ENCODE measurements around the gene ZNF148. TPM values are rescaled to one million over a fixed set of nuclear protein-coding genes. Genes with fewer than 3 reads are reported as not detected.
A peak's percentile ranks its signal among the peaks of the same experiment; 100 is the strongest.
"Not testable (repeated sequence)": the region's sequence is repeated elsewhere in the genome, so short reads cannot be mapped to it uniquely, and the experiment has no call there.

ZNF148 gene
- polyA plus RNA-seq, 2 donors, result 2.6 to 3.6 TPM

- Histone ChIP-seq H3K36me3 (ENCODE audit: control insufficient read depth in 2 of 2, insufficient read depth in 2 of 2, low read length in 1 of 2) (no peaks in the 10 kb centered on the region), H3K27me3 (ENCODE audit: control insufficient read depth in 1 of 2, insufficient read depth in 2 of 2, low read length in 2 of 2) (no peaks in the 10 kb centered on the region), H3K4me3 (ENCODE audit: low read depth in 1 of 2, low read length in 2 of 2) (no peak overlapping the region), H3K4me1 (ENCODE audit: control insufficient read depth in 2 of 2, insufficient read depth in 2 of 2, low read length in 1 of 2) (no peaks in the 10 kb centered on the region), H3K27ac (ENCODE audit: low read depth in 2 of 2, low read length in 1 of 2) (no peak overlapping the region), H3K9me3 (ENCODE audit: control insufficient read depth in 2 of 2, insufficient read depth in 1 of 2, low read depth in 1 of 2, low read length in 1 of 2) (no peaks in the 10 kb centered on the region)
- WGBS, 2 donors, result 45 to 67% methylated on average over 1 of the region's 1 CpG
These were observed 26.3 kb upstream of the ZNF148 start for GRCh38 chr3:125401402-125401801.

- Histone ChIP-seq H3K36me3 (ENCODE audit: control insufficient read depth in 2 of 2, insufficient read depth in 2 of 2, low read length in 1 of 2) (no peaks in the 10 kb centered on the region), H3K4me1 (ENCODE audit: control insufficient read depth in 2 of 2, insufficient read depth in 2 of 2, low read length in 1 of 2) (no peaks in the 10 kb centered on the region), H3K27ac (ENCODE audit: low read depth in 2 of 2, low read length in 1 of 2) (no peak overlapping the region), H3K4me3 (ENCODE audit: low read depth in 1 of 2, low read length in 2 of 2) (no peak overlapping the region), H3K27me3 (ENCODE audit: control insufficient read depth in 1 of 2, insufficient read depth in 2 of 2, low read length in 2 of 2) (no peaks in the 10 kb centered on the region), H3K9me3 (ENCODE audit: control insufficient read depth in 2 of 2, insufficient read depth in 1 of 2, low read depth in 1 of 2, low read length in 1 of 2) (no peaks in the 10 kb centered on the region)
- 24 to 28% methylated on average over 1 of the region's 1 CpG for WGBS, 2 donors
These were observed 23.8 kb upstream of the ZNF148 start for GRCh38 chr3:125398952-125399351.

GRCh38 chr3:125395091-125395490, 20.0 kb upstream of the ZNF148 start:
- Histone ChIP-seq H3K4me1 (ENCODE audit: control insufficient read depth in 2 of 2, insufficient read depth in 2 of 2, low read length in 1 of 2) (no peaks in the 10 kb centered on the region), H3K36me3 (ENCODE audit: control insufficient read depth in 2 of 2, insufficient read depth in 2 of 2, low read length in 1 of 2) (no peaks in the 10 kb centered on the region), H3K4me3 (ENCODE audit: low read depth in 1 of 2, low read length in 2 of 2) (no peak overlapping the region), H3K27me3 (ENCODE audit: control insufficient read depth in 1 of 2, insufficient read depth in 2 of 2, low read length in 2 of 2) (no peaks in the 10 kb centered on the region), H3K9me3 (ENCODE audit: control insufficient read depth in 2 of 2, insufficient read depth in 1 of 2, low read depth in 1 of 2, low read length in 1 of 2) (no peaks in the 10 kb centered on the region), H3K27ac (ENCODE audit: low read depth in 2 of 2, low read length in 1 of 2) (peak overlapping the region in 1 of 2 donors; percentile 9)
- WGBS, 2 donors, result 49 to 60% methylated on average over 2 of the region's 2 CpGs

- WGBS, 2 donors, result 85 to 86% methylated on average over 3 of the region's 3 CpGs
- Histone ChIP-seq H3K36me3 (ENCODE audit: control insufficient read depth in 2 of 2, insufficient read depth in 2 of 2, low read length in 1 of 2) (no peaks in the 10 kb centered on the region), H3K27ac (ENCODE audit: low read depth in 2 of 2, low read length in 1 of 2) (no peak overlapping the region), H3K27me3 (ENCODE audit: control insufficient read depth in 1 of 2, insufficient read depth in 2 of 2, low read length in 2 of 2) (no peaks in the 10 kb centered on the region), H3K4me3 (ENCODE audit: low read depth in 1 of 2, low read length in 2 of 2) (no peak overlapping the region), H3K4me1 (ENCODE audit: control insufficient read depth in 2 of 2, insufficient read depth in 2 of 2, low read length in 1 of 2) (no peaks in the 10 kb centered on the region), H3K9me3 (ENCODE audit: control insufficient read depth in 2 of 2, insufficient read depth in 1 of 2, low read depth in 1 of 2, low read length in 1 of 2) (no peaks in the 10 kb centered on the region)
These were observed 19.3 kb upstream of the ZNF148 start for GRCh38 chr3:125394406-125394805.

- no peaks in the 10 kb centered on the region for H3K9me3 ChIP-seq (ENCODE audit: control insufficient read depth in 2 of 2, insufficient read depth in 1 of 2, low read depth in 1 of 2, low read length in 1 of 2)
- no peak overlapping the region for H3K27ac ChIP-seq (ENCODE audit: low read depth in 2 of 2, low read length in 1 of 2)
- H3K4me3 ChIP-seq (ENCODE audit: low read depth in 1 of 2, low read length in 2 of 2), result no peak overlapping the region
- H3K36me3 ChIP-seq (ENCODE audit: control insufficient read depth in 2 of 2, insufficient read depth in 2 of 2, low read length in 1 of 2), result no peaks in the 10 kb centered on the region
- H3K27me3 ChIP-seq (ENCODE audit: control insufficient read depth in 1 of 2, insufficient read depth in 2 of 2, low read length in 2 of 2), result no peaks in the 10 kb centered on the region
- 81 to 86% methylated on average over 7 of the region's 7 CpGs for WGBS, 2 donors
- no peaks in the 10 kb centered on the region for H3K4me1 ChIP-seq (ENCODE audit: control insufficient read depth in 2 of 2, insufficient read depth in 2 of 2, low read length in 1 of 2)
These were observed 14.2 kb upstream of the ZNF148 start for GRCh38 chr3:125389282-125389681.

- not testable (repeated sequence) for H3K36me3 ChIP-seq (ENCODE audit: control insufficient read depth in 2 of 2, insufficient read depth in 2 of 2, low read length in 1 of 2); H3K4me1 ChIP-seq (ENCODE audit: control insufficient read depth in 2 of 2, insufficient read depth in 2 of 2, low read length in 1 of 2); H3K27ac ChIP-seq (ENCODE audit: low read depth in 2 of 2, low read length in 1 of 2); H3K27me3 ChIP-seq (ENCODE audit: control insufficient read depth in 1 of 2, insufficient read depth in 2 of 2, low read length in 2 of 2); H3K9me3 ChIP-seq (ENCODE audit: control insufficient read depth in 2 of 2, insufficient read depth in 1 of 2, low read depth in 1 of 2, low read length in 1 of 2); H3K4me3 ChIP-seq (ENCODE audit: low read depth in 1 of 2, low read length in 2 of 2)
- WGBS, 2 donors, result 82 to 85% methylated on average over 5 of the region's 5 CpGs
These were observed 13.2 kb upstream of the ZNF148 start for GRCh38 chr3:125388369-125388768.

GRCh38 chr3:125386811-125387210, 11.7 kb upstream of the ZNF148 start:
- no peak overlapping the region for H3K4me3 ChIP-seq (ENCODE audit: low read depth in 1 of 2, low read length in 2 of 2)
- no peaks in the 10 kb centered on the region for H3K4me1 ChIP-seq (ENCODE audit: control insufficient read depth in 2 of 2, insufficient read depth in 2 of 2, low read length in 1 of 2)
- no peaks in the 10 kb centered on the region for H3K27me3 ChIP-seq (ENCODE audit: control insufficient read depth in 1 of 2, insufficient read depth in 2 of 2, low read length in 2 of 2)
- H3K36me3 ChIP-seq (ENCODE audit: control insufficient read depth in 2 of 2, insufficient read depth in 2 of 2, low read length in 1 of 2), result no peaks in the 10 kb centered on the region
- H3K9me3 ChIP-seq (ENCODE audit: control insufficient read depth in 2 of 2, insufficient read depth in 1 of 2, low read depth in 1 of 2, low read length in 1 of 2), result no peaks in the 10 kb centered on the region
- 71 to 83% methylated on average over 4 of the region's 4 CpGs for WGBS, 2 donors
- H3K27ac ChIP-seq (ENCODE audit: low read depth in 2 of 2, low read length in 1 of 2), result no peak overlapping the region

- 40 to 55% methylated on average over 5 of the region's 5 CpGs for WGBS, 2 donors
- Histone ChIP-seq H3K27me3 (ENCODE audit: control insufficient read depth in 1 of 2, insufficient read depth in 2 of 2, low read length in 2 of 2) (no peaks in the 10 kb centered on the region), H3K36me3 (ENCODE audit: control insufficient read depth in 2 of 2, insufficient read depth in 2 of 2, low read length in 1 of 2) (no peaks in the 10 kb centered on the region), H3K4me1 (ENCODE audit: control insufficient read depth in 2 of 2, insufficient read depth in 2 of 2, low read length in 1 of 2) (no peaks in the 10 kb centered on the region), H3K4me3 (ENCODE audit: low read depth in 1 of 2, low read length in 2 of 2) (no peak overlapping the region), H3K27ac (ENCODE audit: low read depth in 2 of 2, low read length in 1 of 2) (no peak overlapping the region), H3K9me3 (ENCODE audit: control insufficient read depth in 2 of 2, insufficient read depth in 1 of 2, low read depth in 1 of 2, low read length in 1 of 2) (no peaks in the 10 kb centered on the region)
These were observed 8.6 kb upstream of the ZNF148 start for GRCh38 chr3:125383744-125384143.

GRCh38 chr3:125382298-125382697, 7.2 kb upstream of the ZNF148 start:
- H3K4me1 ChIP-seq (ENCODE audit: control insufficient read depth in 2 of 2, insufficient read depth in 2 of 2, low read length in 1 of 2), result no peaks in the 10 kb centered on the region
- WGBS, 2 donors, result 52 to 61% methylated on average over 1 of the region's 1 CpG
- H3K27me3 ChIP-seq (ENCODE audit: control insufficient read depth in 1 of 2, insufficient read depth in 2 of 2, low read length in 2 of 2), result no peaks in the 10 kb centered on the region
- no peak overlapping the region for H3K27ac ChIP-seq (ENCODE audit: low read depth in 2 of 2, low read length in 1 of 2)
- H3K9me3 ChIP-seq (ENCODE audit: control insufficient read depth in 2 of 2, insufficient read depth in 1 of 2, low read depth in 1 of 2, low read length in 1 of 2), result no peaks in the 10 kb centered on the region
- no peaks in the 10 kb centered on the region for H3K36me3 ChIP-seq (ENCODE audit: control insufficient read depth in 2 of 2, insufficient read depth in 2 of 2, low read length in 1 of 2)
- no peak overlapping the region for H3K4me3 ChIP-seq (ENCODE audit: low read depth in 1 of 2, low read length in 2 of 2)

- Histone ChIP-seq H3K36me3 (ENCODE audit: control insufficient read depth in 2 of 2, insufficient read depth in 2 of 2, low read length in 1 of 2) (no peaks in the 10 kb centered on the region), H3K27me3 (ENCODE audit: control insufficient read depth in 1 of 2, insufficient read depth in 2 of 2, low read length in 2 of 2) (no peaks in the 10 kb centered on the region), H3K27ac (ENCODE audit: low read depth in 2 of 2, low read length in 1 of 2) (no peak overlapping the region), H3K4me1 (ENCODE audit: control insufficient read depth in 2 of 2, insufficient read depth in 2 of 2, low read length in 1 of 2) (no peaks in the 10 kb centered on the region), H3K4me3 (ENCODE audit: low read depth in 1 of 2, low read length in 2 of 2) (no peak overlapping the region), H3K9me3 (ENCODE audit: control insufficient read depth in 2 of 2, insufficient read depth in 1 of 2, low read depth in 1 of 2, low read length in 1 of 2) (no peaks in the 10 kb centered on the region)
- WGBS, 2 donors, result 57 to 62% methylated on average over 5 of the region's 5 CpGs
These were observed 6.6 kb upstream of the ZNF148 start for GRCh38 chr3:125381743-125382142.

Measured in esophagus (tissue), 2 donors.